22Rv1 (cell line): ENCODE results near the gene FUT2.
"Not testable (repeated sequence)": the region's sequence is repeated elsewhere in the genome, so short reads cannot be mapped to it uniquely, and the experiment has no call there.

ENCODE experiments used
- H3K27ac ChIP-seq: fragments of 450-650 bp; 2 replicates; pipeline ENCODE4 v1.5.1; 2017
- ZFX ChIP-seq: fragments of 450-650 bp; IDR thresholded peaks from 2 replicates; pipeline ENCODE4 v1.6.1; 2017; ENCODE audit warnings: antibody characterized with exemption, borderline replicate concordance
- TF ChIP-seq, protein P1 (sequence below): fragments of 450-650 bp; IDR thresholded peaks from 2 replicates; pipeline ENCODE4 v1.5.1; 2017; ENCODE audit warnings: mild to moderate bottlenecking

FUT2 gene

DNA sequence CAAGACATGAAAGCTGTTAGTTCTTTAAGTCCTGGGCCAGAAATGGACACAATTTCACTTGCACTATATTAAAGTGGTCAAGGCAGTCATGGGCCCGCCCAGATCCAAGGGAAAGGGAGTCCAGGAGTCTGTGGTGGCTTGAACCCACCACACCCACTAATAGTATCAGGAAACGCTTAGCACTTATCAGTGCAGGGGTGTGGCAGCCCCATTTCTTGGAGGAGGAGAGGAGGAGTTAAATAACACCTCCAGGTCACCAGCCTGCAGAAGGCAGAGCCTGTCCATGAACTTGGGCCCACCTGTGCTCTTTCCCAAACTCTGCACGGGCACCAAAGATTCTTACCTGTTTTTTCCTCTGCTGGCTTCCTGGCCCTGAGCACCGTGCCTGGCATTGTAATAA, 17.6 kb upstream of the FUT2 start:
- no peak for TF ChIP-seq ZFX
- TF ChIP-seq, protein P1, sequence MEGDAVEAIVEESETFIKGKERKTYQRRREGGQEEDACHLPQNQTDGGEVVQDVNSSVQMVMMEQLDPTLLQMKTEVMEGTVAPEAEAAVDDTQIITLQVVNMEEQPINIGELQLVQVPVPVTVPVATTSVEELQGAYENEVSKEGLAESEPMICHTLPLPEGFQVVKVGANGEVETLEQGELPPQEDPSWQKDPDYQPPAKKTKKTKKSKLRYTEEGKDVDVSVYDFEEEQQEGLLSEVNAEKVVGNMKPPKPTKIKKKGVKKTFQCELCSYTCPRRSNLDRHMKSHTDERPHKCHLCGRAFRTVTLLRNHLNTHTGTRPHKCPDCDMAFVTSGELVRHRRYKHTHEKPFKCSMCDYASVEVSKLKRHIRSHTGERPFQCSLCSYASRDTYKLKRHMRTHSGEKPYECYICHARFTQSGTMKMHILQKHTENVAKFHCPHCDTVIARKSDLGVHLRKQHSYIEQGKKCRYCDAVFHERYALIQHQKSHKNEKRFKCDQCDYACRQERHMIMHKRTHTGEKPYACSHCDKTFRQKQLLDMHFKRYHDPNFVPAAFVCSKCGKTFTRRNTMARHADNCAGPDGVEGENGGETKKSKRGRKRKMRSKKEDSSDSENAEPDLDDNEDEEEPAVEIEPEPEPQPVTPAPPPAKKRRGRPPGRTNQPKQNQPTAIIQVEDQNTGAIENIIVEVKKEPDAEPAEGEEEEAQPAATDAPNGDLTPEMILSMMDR = no peak
- no peak overlapping the region for H3K27ac ChIP-seq

DNA sequence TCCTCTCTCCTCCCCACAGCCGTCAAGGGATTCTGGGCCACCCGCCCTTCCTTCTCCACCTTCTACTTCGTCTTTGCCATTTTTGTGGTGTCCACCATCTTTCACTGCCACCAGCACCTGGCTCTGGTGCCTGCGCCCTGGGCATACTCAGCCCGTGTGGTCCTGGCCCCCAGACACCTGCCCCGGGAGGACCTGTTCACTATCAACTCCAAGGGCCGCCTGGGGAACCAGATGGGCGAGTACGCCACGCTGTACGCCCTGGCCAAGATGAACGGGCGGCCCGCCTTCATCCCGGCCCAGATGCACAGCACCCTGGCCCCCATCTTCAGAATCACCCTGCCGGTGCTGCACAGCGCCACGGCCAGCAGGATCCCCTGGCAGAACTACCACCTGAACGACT, 15.8 kb upstream of the FUT2 start:
- not testable (repeated sequence) for H3K27ac ChIP-seq

DNA sequence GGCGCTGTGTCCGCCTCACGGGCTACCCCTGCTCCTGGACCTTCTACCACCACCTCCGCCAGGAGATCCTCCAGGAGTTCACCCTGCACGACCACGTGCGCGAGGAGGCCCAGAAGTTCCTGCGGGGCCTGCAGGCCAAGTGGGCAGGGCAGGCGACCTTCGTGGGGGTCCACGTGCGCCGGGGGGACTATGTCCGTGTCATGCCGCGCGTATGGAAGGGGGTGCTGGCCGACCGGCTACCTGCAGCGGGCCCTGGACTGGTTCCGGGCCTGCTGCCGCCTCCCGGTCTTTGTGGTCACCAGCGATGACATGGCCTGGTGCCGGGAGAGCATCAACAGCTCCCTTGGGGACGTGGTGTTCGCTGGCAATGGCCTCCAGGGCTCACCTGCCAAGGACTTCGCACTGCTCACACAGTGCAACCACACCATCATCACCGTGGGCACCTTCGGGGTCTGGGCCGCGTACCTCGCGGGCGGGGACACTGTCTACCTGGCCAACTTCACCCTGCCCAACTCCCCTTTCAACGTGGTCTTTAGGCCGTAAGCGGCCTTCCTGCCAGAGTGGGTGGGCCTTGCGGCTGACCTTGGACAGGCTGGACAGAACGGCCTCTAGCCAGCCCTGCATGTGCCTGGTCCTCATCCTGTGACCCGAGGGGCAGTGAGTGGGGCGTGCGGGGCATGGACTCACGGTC, 15.2 kb upstream of the FUT2 start:
- H3K27ac ChIP-seq = no peak overlapping the region

DNA sequence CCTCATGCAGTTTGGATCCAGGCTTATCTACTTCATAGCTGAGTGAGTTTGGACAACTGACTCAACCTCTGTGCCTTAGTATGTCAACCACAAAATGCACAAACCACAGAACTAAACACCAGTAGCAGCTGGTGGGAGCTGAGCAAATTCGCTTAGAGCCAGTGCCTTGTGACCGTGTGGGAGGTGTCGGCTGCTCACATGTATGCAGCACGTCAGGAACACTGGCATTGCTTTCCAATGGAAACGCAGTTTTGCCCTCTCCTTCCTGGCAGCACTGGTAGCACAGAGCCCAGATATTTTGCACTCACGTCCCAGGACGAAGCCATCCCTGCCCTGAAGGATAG, 14.7 kb upstream of the FUT2 start:
- H3K27ac ChIP-seq = no peak overlapping the region
- TF ChIP-seq, protein P1 = no peak
- TF ChIP-seq ZFX = no peak

More for the DNA sequence above, 15.2 kb upstream of the FUT2 start:
- TF ChIP-seq, protein P1 = no peak
- no peak for TF ChIP-seq ZFX

DNA sequence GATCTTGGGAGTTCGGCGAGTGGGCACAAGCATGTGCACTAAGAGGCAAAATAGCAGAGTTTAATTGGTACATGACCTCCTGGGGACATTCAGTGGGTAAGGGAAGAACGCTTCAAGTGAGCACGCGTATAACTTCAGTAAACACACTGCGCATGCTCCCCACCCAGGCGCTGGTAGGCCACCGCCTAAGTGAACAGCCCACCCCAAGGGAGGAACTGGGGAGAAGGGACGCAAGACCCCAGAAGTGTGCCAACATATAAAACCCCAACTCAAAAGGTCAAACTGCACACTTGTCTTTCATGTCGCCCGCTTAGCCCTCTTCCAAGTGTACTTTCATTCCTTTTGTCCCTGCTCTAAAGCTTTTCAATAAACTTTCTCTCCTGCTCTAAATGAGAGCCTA, 12.4 kb upstream of the FUT2 start:
- peak overlapping the region; percentile 64 for H3K27ac ChIP-seq
- TF ChIP-seq ZFX = no peak
- TF ChIP-seq, protein P1 = no peak

DNA sequence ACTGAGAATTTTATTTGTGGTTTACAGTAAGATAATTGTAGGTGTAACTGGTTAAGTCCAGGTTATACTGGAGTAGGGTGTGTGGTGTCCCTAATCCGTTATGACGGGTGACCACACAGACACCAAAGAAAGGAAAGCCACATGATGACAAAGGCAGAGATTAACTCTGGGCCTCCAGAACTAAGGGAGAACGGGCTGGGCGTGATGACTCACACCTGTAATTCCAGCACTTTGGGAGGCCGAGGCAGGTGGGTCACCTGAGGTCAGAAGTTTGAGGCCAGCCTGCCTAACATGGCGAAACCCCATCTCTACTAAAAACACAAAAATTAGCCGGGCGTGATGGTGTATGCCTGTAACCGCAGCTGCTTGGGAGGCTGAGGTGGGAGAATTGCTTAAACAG, 10.2 kb upstream of the FUT2 start:
- no peak overlapping the region for H3K27ac ChIP-seq

DNA sequence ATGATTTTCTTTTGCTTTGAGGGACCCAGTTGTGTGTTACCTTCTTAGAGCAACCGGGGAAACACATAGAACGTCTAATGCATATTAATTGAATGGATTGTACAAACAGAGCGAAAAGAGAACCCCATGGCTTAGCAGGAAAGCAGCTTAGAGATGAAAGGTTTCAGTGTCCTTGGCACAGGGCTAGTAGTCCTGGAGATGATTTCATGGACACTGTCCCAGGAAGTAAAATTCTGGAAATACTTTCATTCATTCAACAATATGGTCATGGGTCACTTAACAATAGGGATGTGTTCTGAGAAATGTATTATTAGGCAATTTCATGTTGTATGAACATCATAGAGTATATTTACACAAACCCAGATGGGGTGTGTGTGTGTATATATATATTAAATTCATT, 9.7 kb upstream of the FUT2 start:
- TF ChIP-seq, protein P1 = no peak
- no peak for TF ChIP-seq ZFX
- H3K27ac ChIP-seq = no peak overlapping the region

More for the DNA sequence above, 10.2 kb upstream of the FUT2 start:
- TF ChIP-seq, protein P1 = no peak
- TF ChIP-seq ZFX = no peak

DNA sequence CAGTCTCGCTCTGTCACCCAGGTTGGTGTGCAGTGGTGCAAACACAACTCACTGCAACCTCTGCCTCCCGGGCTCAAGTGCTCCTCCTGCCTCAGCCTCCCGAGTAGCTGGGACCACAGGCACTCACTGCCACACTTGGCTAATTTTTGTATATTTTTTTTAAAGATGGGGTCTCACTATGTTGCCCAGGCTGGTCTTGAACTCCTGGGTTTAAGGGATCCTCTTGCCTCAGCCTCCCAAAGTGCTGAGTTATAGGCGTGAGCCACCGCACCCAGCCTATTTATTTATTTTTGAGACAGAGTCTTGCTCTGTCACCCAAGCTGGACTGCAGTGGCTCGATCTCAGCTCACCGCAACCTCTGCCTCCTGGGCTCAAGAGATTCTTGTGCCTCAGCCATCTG, 9.1 kb upstream of the FUT2 start:
- H3K27ac ChIP-seq = not testable (repeated sequence)

DNA sequence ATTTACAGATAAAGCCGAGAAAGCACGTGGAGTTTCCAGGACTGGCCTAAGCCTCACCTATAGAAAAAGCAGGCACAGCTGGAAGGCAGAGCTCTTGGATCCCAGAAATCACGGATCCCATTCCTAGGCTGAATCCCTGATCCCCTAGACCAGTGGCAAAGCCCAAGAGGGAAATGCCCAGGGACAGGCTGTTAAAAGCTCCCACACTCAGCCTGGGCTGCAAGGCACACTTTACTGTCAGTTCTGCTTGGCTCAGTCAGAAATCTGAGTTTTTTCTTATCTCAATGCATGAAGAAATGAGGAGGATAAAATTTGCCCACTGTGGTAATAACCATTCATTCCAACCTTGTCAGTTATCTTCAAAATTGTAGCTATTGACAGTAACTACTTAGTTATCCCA, 8.0 kb upstream of the FUT2 start:
- no peak overlapping the region for H3K27ac ChIP-seq
- TF ChIP-seq, protein P1 = no peak
- TF ChIP-seq ZFX = no peak
